Panc1 (cell line): ENCODE measurements around the gene ENPP7. TPM values are rescaled to one million over a fixed set of nuclear protein-coding genes. Genes with fewer than 3 reads are reported as not detected.

ENCODE experiments used
- ATAC-seq: fragments of 200-7000 bp; cut with Tn5 transposase; 2 replicates; pipeline ENCODE4 v1.9.1; 2020; ENCODE audit warnings: mild to moderate bottlenecking, moderate library complexity
- BruUV-seq: library from RNA; stranded (reverse); fragments of 400-500 nt; replicated peaks from 2 replicates; lab custom pipeline; 2021; lab: Mats Ljungman, UMichigan
- CTCF ChIA-PET: fragments of 300-600 bp; sonication (Branson Sonifier 250); formaldehyde crosslinking; loops from one replicate; lab custom pipeline; 2022; ENCODE audit warnings: antibody characterized with exemption; lab: Charles Lee
- POLR2A ChIA-PET: fragments of 300-600 bp; sonication (Branson Sonifier 250); formaldehyde crosslinking; loops from one replicate; lab custom pipeline; 2022; ENCODE audit warnings: antibody characterized with exemption; lab: Charles Lee
- DNase-seq: peaks from one replicate; pipeline ENCODE4 v3.0.0-alpha.2; 2010; ENCODE audit warnings: low read depth, low spot score
- H3K27ac ChIP-seq: 2 replicates; pipeline ENCODE4 v1.5.1; 2011; ENCODE audit warnings: mild to moderate bottlenecking, low read length, inconsistent platforms
- H3K27me3 ChIP-seq: fragments of 200-500 bp; sonication (Bioruptor generic); 2 replicates; pipeline ENCODE4 v1.6.0; 2014; ENCODE audit warnings: low read length, inconsistent platforms; ENCODE audit not compliant: control insufficient read depth, insufficient read depth
- H3K36me3 ChIP-seq: fragments of 200-500 bp; sonication (Bioruptor generic); 2 replicates; pipeline ENCODE4 v1.5.1; 2014; ENCODE audit warnings: inconsistent platforms, mild to moderate bottlenecking, low read length, moderate library complexity; ENCODE audit not compliant: control insufficient read depth, insufficient read depth
- H3K4me1 ChIP-seq: 2 replicates; pipeline ENCODE4 v1.5.1; 2011; ENCODE audit warnings: inconsistent platforms, mild to moderate bottlenecking, low read length, moderate library complexity; ENCODE audit not compliant: control insufficient read depth, insufficient read depth
- H3K4me3 ChIP-seq, 2 experiments: 2 replicates each; pipeline ENCODE4 v1.5.1; 2011 to 2012; ENCODE audit warnings: low read depth in 2 of 2, low read length in 2 of 2, mild to moderate bottlenecking in 2 of 2, inconsistent platforms in 1 of 2, moderate library complexity in 1 of 2
- H3K9me3 ChIP-seq: fragments of 200-500 bp; sonication (Bioruptor generic); 2 replicates; pipeline ENCODE4 v1.5.1; 2014; ENCODE audit warnings: low read depth, mild to moderate bottlenecking, inconsistent platforms, low read length, moderate library complexity; ENCODE audit not compliant: control insufficient read depth, insufficient read depth
- POLR2AphosphoS5 ChIP-seq: IDR thresholded peaks from 2 replicates; pipeline ENCODE4 v1.6.1; 2012; ENCODE audit warnings: mild to moderate bottlenecking, low read depth, low read length, moderate library complexity
- SIN3A ChIP-seq: IDR thresholded peaks from 2 replicates; pipeline ENCODE4 v1.6.1; 2012; ENCODE audit warnings: low read depth, mild to moderate bottlenecking, low read length, moderate library complexity, borderline replicate concordance; ENCODE audit not compliant: insufficient read depth
- TCF7L2 ChIP-seq: IDR thresholded peaks from 2 replicates; pipeline ENCODE4 v1.6.1; 2011; ENCODE audit warnings: mild to moderate bottlenecking, low read depth, low read length, inconsistent platforms
- in situ Hi-C: cut with HindIII; loops from 2 replicates; pipeline ENCODE4 v1.10.0; 2016; ENCODE audit warnings: low sequenced_read_pairs, low pct_unique_long_range_greater_than_20kb
- intact Hi-C: fragments of 100-400 bp; cut with micrococcal nuclease; formaldehyde crosslinking; loops from one replicate; pipeline ENCODE4 v1.10.0; 2022; ENCODE audit not compliant: unreplicated experiment
- total RNA-seq: library from RNA; stranded (reverse); gene quantifications from one replicate; pipeline ENCODE4 v1.2.1, GENCODE V29; 2021; ENCODE audit not compliant: unreplicated experiment
- TF ChIP-seq, protein P1 (sequence below): fragments of 450-650 bp; IDR thresholded peaks from 2 replicates; pipeline ENCODE4 v1.5.1; 2017; ENCODE audit warnings: mild to moderate bottlenecking

ENPP7 gene
- total RNA-seq, 1 experiment from 2014 or later = not detected

DNA sequence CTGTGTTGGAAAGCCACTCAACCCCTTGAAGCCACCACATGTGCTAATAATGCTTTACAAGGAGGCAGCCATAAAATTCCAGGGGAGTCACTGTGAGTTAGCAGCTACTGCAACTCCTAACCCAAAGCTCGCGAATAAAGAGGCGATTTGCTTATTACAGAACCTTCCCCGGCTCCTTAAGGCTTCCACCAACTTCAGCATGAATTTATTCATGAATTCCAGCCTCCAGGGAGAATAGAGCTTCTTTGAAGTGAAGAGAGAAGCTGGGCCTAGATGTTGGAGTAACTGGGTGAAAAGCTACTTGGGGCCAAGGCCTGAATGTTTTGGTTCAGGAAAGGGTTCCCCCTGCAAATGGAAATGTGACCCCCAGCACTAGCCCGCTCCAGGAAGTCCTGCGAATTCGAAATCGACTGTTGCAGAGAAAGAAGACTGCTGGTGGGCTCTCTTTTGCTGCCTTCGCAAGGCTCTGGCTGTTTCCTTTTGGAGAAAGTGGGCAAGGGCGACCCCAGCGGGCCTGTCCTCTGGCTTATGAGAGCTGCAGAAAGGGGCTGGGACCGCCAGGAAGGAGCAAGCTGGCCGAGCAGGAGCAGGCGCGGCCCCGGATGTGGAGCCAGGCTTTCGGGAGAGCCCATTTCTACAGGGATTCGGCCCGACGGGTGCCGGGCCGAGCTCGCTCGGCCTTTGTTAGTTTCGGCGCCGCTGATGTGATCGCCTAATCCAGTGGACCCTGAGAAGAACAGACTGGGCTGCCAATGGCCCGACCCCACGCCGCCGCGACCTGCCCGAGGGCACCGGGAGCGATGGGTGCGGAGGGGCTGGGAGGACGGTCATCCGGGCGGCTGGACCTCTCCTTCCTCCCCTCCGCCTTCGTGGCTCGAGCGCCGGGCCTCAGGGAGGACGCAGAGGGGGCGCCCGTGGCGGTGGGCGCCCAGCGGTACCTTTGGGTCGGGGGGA lies 58.5 kb downstream of the ENPP7 start:
- in situ Hi-C loops (loop anchor here (25.0 kb wide), 1 partner anchor 198 kb away; no protein-coding TSS in a partner anchor), intact Hi-C loops (no loop called here)
- Histone ChIP-seq H3K9me3 (no peaks in the 10 kb centered on the region), H3K27ac (no peak overlapping the region), H3K4me1 (peaks cover 10% of the 10 kb centered on the region), H3K27me3 (no peaks in the 10 kb centered on the region), H3K4me3 (no peak overlapping the region; a peak in 1 of 4 replicates), H3K36me3 (no peaks in the 10 kb centered on the region)
- TF ChIP-seq SIN3A = no peak
- TF ChIP-seq POLR2AphosphoS5 = no peak
- TF ChIP-seq, protein P1, sequence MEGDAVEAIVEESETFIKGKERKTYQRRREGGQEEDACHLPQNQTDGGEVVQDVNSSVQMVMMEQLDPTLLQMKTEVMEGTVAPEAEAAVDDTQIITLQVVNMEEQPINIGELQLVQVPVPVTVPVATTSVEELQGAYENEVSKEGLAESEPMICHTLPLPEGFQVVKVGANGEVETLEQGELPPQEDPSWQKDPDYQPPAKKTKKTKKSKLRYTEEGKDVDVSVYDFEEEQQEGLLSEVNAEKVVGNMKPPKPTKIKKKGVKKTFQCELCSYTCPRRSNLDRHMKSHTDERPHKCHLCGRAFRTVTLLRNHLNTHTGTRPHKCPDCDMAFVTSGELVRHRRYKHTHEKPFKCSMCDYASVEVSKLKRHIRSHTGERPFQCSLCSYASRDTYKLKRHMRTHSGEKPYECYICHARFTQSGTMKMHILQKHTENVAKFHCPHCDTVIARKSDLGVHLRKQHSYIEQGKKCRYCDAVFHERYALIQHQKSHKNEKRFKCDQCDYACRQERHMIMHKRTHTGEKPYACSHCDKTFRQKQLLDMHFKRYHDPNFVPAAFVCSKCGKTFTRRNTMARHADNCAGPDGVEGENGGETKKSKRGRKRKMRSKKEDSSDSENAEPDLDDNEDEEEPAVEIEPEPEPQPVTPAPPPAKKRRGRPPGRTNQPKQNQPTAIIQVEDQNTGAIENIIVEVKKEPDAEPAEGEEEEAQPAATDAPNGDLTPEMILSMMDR = no peak
- TF ChIP-seq TCF7L2 = no peak
- ATAC-seq (peak; percentile 1; the same call in 1 of the 2 replicates), DNase-seq (no peak)
- ChIA-PET CTCF (interaction anchor here (0.6 to 1.0 kb wide), 3 partner anchors 44 to 47 kb away, joined by 3 to 4 read pairs (median 3); no protein-coding TSS in a partner anchor), POLR2A (no interaction called here)
- BruUV-seq = no TSS peak

DNA sequence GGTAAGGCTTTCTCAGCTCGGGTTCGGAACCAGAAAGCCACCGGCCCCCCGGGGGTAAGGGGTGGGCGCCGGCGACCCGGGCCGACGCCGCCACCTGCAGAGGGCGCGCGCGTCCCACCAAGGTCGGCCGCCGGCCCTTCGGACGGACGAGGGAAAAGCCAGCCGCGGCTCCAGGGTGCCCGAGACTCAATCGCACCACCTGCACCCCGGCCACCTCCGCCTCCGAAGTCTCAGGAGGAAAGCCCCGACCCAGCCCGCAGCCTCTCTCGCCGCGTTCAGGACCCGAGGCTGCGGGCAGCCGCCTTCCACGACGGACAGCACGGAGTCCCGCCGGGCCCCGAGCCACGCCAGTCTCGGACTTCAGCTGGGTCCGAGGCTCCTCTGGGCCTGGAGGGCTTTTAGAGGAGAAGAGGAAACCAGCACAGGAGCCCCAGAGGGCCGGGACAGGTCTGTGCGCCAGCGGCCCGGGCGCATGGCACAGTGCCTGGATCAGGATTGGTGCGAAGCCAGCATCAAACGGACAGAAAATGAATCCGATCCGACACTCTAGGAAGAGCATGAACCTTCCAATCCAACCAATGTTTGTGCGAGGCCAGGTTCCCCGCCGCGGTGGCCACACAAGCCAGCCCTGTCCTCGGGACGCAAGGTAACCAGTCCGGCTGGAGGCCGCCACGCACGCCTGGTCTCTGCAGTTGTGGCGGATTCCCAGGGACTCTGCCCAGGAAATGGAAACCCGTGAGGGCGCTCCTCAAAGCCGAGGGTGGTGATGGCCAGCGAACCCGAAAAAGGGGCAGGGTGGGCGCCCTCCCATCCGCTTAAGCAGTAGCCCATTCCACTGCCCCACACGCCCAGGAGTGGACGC lies 59.4 kb downstream of the ENPP7 start:
- BruUV-seq = no TSS peak
- intact Hi-C loops = loop anchor here (5.0 kb wide), 1 partner anchor 202 kb away; no protein-coding TSS in a partner anchor
- Histone ChIP-seq H3K36me3 (no peaks in the 10 kb centered on the region), H3K27ac (0 out of 2 replicates have a peak overlapping the region, but pooled peaks have one; percentile 30), H3K9me3 (no peaks in the 10 kb centered on the region), H3K4me3 (peak overlapping the region; percentile 8 to 35; a peak in 3 of 4 replicates), H3K27me3 (no peaks in the 10 kb centered on the region), H3K4me1 (peaks cover 16% of the 10 kb centered on the region)
- no peak for DNase-seq
- in situ Hi-C loops = loop anchor here (25.0 kb wide), 1 partner anchor 197 kb away; no protein-coding TSS in a partner anchor
- ATAC-seq = peak; percentile 56
- TF ChIP-seq, protein P1 = peak; percentile 99
- TF ChIP-seq SIN3A = no peak
- POLR2A ChIA-PET = no interaction called here
- CTCF ChIA-PET = interaction anchor here (0.7 to 1.0 kb wide), 2 partner anchors 43 to 196 kb away, joined by 3 to 4 read pairs; no protein-coding TSS in a partner anchor
